SH-SY5Y (cell line): ENCODE data around the gene PAQR3.

ENCODE experiments used
- GATA2 ChIP-seq: IDR thresholded peaks from 2 replicates; pipeline ENCODE4 v1.6.1; 2011; ENCODE audit warnings: mild to moderate bottlenecking, low read depth, low read length
- GATA3 ChIP-seq: IDR thresholded peaks from 2 replicates; pipeline ENCODE4 v1.6.1; 2011; ENCODE audit warnings: low read depth, mild to moderate bottlenecking, low read length, moderate library complexity

Gene PAQR3

DNA sequence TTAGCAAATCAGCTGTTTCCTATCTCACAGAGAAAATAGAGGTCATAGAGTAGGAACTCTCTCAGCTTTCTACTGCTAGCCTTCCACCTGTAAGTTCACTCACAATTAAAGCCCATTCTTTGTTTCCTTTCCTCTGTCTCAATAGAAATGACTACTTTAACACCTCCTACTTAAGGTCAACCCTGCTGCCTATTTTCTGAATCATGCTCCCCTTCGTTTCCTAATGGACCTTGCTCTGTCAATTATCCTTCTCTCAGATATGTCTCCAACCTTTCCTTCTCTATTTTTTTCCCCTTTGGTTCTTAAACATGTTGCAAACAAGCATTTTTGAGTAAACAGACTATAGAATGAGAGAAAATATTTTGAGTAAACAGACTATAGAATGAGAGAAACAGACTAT is 5.1 kb upstream of the PAQR3 start:
- TF ChIP-seq GATA3 (no peak), GATA2 (no peak)

DNA sequence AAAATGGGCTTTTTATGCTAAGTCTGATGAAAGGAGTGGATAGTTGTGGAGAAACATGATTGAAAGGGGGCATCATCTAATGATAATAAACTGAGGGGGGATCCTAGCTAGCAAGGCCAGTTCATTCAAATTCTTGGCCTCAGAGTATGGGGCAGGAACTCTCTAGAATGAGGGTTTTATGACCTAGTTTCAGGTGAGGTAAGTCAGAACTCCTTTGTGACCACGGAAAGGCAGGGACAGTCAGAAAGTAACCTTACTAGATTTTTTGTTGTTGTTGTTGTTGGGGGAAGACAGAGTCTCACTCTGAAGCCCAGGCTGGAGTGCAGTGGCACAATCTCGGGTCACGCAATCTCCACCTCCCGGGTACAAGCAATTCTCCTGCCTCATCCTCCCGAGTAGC is 1.5 kb upstream of the PAQR3 start:
- TF ChIP-seq GATA3 (no peak), GATA2 (no peak)

DNA sequence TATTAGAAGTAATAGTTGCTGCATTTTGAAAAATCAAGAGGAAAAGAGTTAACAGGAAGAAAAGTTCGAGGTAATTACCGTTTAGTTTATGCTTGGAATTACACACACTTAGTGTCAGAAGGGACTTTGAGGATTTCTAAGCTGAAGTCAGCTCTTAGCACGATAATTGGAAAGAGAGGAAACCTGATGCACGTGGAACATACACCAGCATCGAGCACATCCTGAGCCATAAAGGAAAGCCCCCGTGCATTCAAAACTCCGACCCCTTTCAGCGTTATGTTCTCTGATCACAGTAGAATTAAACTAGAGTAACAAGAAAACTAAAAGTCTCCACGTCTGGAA is 400 bp upstream of the PAQR3 start:
- TF ChIP-seq GATA2 (no peak), GATA3 (no peak)

DNA sequence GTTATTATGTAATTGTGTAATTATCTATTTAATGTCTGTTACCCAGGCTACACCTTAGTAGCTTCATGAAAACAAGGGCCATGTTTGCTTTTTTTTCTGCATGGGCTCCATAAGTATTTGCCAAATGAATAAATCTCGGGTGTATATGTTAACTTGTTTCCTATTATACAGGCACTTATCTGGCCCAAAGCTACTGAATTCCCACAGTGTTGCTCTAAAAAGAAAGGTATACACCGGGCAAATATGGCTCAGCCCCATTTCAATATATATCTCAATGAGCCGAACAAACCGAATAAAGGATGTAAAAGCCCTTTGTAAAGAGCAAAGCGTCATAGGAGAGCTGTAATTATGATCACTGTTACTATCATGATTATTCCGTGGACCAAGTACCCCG is 767 bp downstream of the PAQR3 start:
- TF ChIP-seq GATA2 (no peak), GATA3 (no peak)

DNA sequence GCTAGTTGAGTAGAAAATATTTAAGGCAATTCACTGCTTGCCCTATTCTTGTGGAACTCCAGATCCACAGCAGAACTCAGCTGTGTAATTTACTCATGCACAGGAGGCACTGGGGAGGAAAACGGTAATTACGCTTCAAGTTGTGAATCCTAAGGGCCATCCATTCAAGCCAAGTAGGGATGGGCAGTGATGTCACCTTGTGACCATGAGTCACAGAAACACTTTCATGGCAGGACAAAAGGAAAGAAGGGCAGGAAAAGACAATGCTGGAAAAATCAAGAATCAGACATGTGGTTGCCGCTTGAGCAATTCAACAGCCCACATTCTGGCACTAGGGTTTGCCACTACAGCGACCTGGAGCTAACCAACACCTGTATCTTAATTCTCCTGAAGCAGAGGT is 1.4 kb downstream of the PAQR3 start:
- TF ChIP-seq GATA3 (no peak), GATA2 (no peak)

DNA sequence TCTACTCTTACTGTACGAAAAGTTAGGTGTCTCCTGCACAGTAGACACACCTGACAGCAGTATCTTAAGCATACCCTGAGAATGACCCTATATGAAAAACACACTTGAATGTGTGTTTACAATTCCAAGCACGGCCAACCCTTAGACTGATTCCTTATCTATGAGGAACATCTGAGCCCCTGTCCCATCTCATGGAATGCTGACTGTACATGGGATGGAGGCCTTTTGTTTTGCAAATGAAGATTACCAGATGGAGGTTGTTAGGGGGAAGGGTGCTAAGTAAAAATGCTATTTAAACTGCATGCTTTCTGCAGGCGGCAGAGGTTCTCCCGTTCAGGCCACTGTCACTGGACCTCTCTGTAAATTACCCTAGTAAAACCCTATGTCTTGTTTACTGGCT is 2.2 kb downstream of the PAQR3 start:
- TF ChIP-seq GATA2, result no peak
- TF ChIP-seq GATA3, result no peak

DNA sequence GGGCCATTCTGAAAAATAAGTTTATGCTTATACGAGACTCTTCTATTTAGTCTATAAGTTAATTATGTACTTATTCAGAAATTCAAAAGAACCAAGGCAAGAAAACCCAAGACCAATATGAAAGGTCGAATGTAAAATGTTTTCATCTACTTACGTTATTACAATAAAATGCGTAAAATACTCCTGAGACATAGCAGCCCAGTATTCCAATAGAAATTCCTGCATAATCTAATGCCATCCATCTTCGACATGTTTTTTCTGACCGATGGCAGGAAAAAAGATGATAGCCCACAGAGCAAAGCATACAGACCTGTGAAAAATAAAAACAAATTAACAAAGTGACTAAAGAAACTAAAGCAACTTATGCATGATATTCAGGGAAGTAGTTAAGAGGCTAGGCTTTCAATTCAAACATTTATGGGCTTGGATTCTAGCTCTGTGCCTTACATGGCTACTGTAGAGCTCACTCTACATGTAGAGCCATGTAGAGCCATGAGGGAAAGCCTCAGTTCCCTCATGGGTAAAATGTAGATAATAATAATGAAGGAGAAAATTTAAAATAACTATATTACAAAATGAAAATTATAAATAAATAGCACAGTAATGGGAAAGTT is 9.1 kb downstream of the PAQR3 start:
- TF ChIP-seq GATA2, result no peak
- no peak for TF ChIP-seq GATA3

DNA sequence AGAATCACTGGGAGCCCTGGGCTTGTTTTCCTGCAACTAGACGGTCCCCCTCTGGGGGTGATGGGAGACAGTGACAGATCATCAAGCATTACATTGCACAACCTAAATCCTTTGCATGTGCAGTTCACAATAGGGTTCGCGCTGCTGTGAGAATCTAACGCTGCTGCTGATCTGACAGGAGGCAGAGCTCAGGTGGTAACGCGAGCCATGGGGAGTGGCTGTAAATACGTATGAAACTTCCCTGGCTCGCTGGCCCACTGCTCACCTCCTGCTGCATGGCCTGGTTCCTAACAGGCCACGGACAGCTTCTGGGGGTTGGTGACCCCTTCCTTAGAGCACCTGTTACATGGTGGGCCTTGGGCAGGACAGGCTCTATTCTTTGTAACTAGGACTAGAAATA is 10.4 kb downstream of the PAQR3 start:
- TF ChIP-seq GATA3 (no peak), GATA2 (no peak)

DNA sequence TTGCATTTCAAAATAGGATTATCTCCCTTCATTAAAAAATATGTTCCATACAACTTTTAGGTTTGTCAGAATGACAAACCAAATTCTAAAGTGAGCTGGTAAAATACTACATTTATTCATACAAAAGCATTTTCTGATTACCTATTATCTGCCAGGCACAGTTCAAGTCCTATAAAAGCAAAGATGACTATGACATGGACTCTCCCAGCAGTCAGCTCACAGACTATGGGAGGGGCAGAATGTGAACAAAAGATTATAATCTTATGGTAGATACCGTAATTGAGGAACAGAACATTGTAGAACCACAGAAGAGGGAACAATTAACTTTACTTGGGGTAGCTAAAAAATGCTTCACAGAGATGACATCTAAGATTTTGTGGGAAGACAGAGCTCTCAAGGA is 12.4 kb downstream of the PAQR3 start:
- no peak for TF ChIP-seq GATA3
- no peak for TF ChIP-seq GATA2

DNA sequence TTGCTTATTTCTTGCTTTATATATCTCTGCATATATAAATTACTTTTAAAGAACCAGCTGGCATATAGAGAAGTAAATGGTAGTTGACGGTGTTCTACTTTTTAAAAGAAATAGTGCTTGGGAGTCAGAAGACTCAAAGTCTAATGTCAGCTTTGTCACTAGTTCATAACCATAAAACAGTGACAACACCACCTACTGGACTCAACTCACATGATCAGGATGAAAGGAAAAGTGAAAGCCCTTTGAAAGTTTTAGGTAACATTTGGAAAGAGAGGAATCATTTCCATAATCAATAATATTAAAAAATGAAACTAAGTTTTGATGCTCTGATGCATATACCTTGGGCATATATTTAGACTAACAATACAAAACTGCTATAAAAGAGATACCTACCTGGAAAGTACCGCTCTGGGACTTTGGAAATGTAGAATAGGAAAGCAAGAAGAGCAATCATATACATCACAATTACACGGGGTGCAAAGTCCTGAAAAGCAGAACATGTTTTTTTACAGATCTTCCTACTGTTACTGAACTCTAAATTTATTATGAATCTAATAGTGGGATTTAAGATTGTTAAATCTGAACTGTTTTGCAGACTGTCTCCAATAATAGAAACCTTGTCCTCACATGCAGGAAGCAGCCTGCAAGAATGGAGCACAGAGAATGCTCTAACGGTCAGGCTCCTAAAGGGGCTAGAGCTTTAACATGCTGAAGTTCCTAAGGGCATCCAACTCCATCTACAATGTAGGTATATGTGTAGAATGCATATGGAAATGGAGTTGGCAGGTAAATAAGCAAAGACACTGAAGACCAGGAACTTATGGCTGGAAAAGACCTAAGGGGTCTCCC is 15.6 kb downstream of the PAQR3 start:
- TF ChIP-seq GATA3, result no peak
- TF ChIP-seq GATA2, result no peak

DNA sequence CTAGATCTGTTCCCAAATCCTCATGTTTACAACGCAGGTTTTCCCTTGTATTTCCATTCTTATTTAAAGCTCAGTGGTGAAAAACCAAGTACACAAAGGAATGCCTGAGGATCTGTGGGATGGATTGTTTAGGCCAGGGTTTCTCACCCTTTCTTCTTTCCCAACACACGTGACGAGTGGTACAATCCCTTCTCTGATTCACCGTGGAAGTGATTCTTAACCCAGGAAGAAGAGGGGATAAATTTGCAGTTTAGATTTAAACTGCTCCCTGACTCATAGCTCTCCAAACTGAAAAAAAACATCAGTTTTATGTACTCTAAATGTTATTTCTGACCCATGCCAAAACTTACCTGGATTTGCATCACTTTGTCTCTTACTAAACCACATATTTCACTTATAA is 17.0 kb downstream of the PAQR3 start:
- TF ChIP-seq GATA2 (no peak), GATA3 (no peak)

DNA sequence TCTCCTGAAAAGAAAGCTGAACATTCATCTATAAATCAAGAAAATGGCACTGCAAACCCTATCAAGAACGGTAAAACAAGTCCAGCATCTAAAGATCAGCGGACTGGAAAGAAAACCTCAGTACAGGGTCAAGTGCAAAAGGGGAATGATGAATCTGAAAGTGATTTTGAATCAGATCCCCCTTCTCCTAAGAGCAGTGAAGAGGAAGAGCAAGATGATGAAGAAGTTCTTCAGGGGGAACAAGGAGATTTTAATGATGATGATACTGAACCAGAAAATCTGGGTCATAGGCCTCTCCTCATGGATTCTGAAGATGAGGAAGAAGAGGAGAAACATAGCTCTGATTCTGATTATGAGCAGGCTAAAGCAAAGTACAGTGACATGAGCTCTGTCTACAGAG is 28.6 kb downstream of the PAQR3 start:
- TF ChIP-seq GATA2 (no peak), GATA3 (no peak)

DNA sequence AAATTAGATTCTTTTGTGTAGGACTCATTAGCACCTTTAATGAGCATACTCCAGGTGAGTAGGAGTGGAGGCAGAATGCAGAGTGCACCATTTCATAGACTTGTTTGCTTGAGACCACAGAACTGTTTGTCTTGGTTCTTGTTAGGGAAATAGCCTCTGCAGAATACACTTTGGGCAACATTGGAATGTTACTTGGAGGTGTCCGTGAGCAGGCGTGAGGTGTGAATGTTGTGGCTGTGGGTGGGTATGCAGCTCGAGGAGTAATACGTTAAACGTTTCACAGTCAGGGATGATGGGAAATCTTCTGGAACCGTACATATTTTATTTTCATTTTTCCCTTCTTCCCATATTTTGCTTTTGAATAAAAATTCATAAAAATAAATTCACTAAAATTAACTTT is 31.6 kb downstream of the PAQR3 start:
- TF ChIP-seq GATA3, result no peak
- no peak for TF ChIP-seq GATA2

DNA sequence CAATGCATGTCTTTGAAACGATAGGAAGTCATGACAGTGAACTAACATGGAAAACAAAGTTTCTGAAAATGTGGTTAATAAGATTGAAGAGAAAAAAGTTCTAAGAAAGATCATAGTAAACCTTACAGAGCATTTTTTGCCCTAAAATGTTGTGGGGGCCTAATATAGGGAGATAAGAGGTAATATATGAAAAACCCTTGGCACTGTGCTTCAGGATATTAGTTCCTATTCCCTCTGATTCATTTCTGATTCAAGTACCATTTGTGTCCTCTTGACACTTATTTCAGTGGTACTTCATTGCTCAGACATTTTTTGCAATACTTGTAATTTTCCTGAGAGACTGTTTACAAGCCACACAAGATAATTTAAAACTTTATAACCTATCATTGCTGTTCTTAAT is 35.1 kb downstream of the PAQR3 start:
- no peak for TF ChIP-seq GATA3
- no peak for TF ChIP-seq GATA2

DNA sequence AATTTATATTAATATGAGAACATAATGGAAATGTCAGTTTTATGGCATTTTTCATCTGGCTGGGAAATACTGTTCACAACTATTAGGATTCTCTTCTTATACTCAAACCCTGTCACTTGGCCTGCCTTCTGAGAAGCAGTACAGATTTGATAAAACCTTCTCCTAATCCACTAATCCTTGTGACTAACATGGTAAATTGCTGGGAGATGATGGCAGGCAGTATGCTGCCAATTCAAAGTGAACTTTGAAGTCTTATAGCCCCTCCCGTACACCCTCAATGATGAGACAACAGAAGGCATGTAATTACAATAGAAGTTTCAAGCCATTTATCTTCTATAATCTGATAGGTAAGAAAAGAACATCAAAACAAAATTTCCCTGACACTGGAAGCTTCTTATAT is 36.9 kb downstream of the PAQR3 start:
- TF ChIP-seq GATA3 (no peak), GATA2 (no peak)
